ENCODE measurements around the gene RNF111.
"Not testable (repeated sequence)": the region's sequence is repeated elsewhere in the genome, so short reads cannot be mapped to it uniquely, and the experiment has no call there.

DNA sequence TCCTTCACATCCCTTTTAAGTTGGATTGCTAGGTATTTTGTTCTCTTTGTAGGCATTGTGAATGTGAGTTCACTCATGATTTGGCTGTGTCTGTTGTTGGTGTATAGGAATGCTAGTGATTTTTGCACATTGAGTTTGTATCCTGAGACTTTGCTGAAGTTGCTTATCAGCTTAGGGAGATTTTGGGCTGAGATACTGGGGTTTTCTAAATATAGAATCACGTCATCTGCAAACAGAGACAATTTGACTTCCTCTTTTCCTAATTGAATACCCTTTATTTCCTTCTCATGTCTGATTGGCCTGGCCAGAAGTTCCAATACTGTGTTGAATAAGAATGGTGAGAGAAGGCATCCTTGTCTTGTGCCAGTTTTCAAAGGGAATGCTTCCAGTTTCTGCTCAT is 139.8 kb downstream of the RNF111 start:
- TF ChIP-seq, protein P1, sequence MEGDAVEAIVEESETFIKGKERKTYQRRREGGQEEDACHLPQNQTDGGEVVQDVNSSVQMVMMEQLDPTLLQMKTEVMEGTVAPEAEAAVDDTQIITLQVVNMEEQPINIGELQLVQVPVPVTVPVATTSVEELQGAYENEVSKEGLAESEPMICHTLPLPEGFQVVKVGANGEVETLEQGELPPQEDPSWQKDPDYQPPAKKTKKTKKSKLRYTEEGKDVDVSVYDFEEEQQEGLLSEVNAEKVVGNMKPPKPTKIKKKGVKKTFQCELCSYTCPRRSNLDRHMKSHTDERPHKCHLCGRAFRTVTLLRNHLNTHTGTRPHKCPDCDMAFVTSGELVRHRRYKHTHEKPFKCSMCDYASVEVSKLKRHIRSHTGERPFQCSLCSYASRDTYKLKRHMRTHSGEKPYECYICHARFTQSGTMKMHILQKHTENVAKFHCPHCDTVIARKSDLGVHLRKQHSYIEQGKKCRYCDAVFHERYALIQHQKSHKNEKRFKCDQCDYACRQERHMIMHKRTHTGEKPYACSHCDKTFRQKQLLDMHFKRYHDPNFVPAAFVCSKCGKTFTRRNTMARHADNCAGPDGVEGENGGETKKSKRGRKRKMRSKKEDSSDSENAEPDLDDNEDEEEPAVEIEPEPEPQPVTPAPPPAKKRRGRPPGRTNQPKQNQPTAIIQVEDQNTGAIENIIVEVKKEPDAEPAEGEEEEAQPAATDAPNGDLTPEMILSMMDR (conservative IDR thresholded peaks at IDR 0.05; ENCODE audit: low read depth, low read length): not testable (repeated sequence)
- TF ChIP-seq EZH2 (IDR thresholded peaks at IDR 0.05; ENCODE audit: low read length, unreplicated experiment); EZH2phosphoT487 (IDR thresholded peaks at IDR 0.05; ENCODE audit: borderline replicate concordance, low read length): not testable (repeated sequence)
